Common myeloid progenitor, CD34-positive (primary cell): Measurements from ENCODE around the gene CCDC107.

Experiments
- CTCF ChIA-PET: fragments of 350-600 bp; sonication (Branson Sonifier 250); formaldehyde crosslinking; loops from one replicate; lab custom pipeline; 2021; ENCODE audit warnings: antibody characterized with exemption; lab: Charles Lee
- POLR2A ChIA-PET: fragments of 350-600 bp; sonication (Branson Sonifier 250); formaldehyde crosslinking; loops from one replicate; lab custom pipeline; 2021; ENCODE audit warnings: antibody characterized with exemption; lab: Charles Lee
- DNase-seq, 3 donors: peaks; one replicate each; pipeline versions ENCODE4 v3.0.0 to v3.0.0-alpha.2; 2013
- H3K27ac ChIP-seq, 2 experiments: 1 replicate in 1 of 2; 2 replicates in 1 of 2; pipeline ENCODE4 v1.7.0; 2013; ENCODE audit warnings: inconsistent platforms in 2 of 2, low read length in 2 of 2, mild to moderate bottlenecking in 2 of 2, low read depth in 1 of 2, moderate library complexity in 1 of 2; ENCODE audit not compliant: severe bottlenecking in 2 of 2, insufficient read depth in 1 of 2, poor library complexity in 1 of 2
- H3K27me3 ChIP-seq, 5 experiments: replicated peaks in 2 of 5; 1 replicate in 3 of 5; 2 replicates in 2 of 5; pipeline versions ENCODE4 v1.6.1 to v1.7.0; 2013; ENCODE audit warnings: low read length in 4 of 5, mild to moderate bottlenecking in 2 of 5, moderate library complexity in 2 of 5, inconsistent platforms in 1 of 5; ENCODE audit not compliant: insufficient read depth in 5 of 5, control insufficient read depth in 4 of 5
- H3K36me3 ChIP-seq, 4 experiments: 1 replicate in 2 of 4; 2 replicates in 2 of 4; pipeline versions ENCODE4 v1.6.1 to v1.7.0; 2013; ENCODE audit warnings: low read length in 3 of 4, control low read depth in 1 of 4, mild to moderate bottlenecking in 1 of 4; ENCODE audit not compliant: control insufficient read depth in 4 of 4, insufficient read depth in 4 of 4
- H3K4me1 ChIP-seq, 4 experiments: 1 replicate in 3 of 4; 2 replicates in 1 of 4; pipeline versions ENCODE4 v1.6.1 to v1.7.1; 2013; ENCODE audit warnings: low read length in 3 of 4, mild to moderate bottlenecking in 3 of 4, control low read depth in 1 of 4, inconsistent platforms in 1 of 4, moderate library complexity in 1 of 4; ENCODE audit not compliant: control insufficient read depth in 4 of 4, insufficient read depth in 4 of 4; ENCODE audit errors: control extremely low read depth in 1 of 4
- H3K4me3 ChIP-seq, 7 experiments: 1 replicate in 4 of 7; 2 replicates in 3 of 7; pipeline versions ENCODE4 v1.5.1 to v1.7.0; 2013; ENCODE audit warnings: mild to moderate bottlenecking in 7 of 7, low read length in 6 of 7, moderate library complexity in 6 of 7, inconsistent platforms in 2 of 7, low read depth in 2 of 7, control low read depth in 1 of 7; ENCODE audit not compliant: insufficient read depth in 4 of 7, control insufficient read depth in 1 of 7; ENCODE audit errors: extremely low read depth in 1 of 7
- H3K9me3 ChIP-seq, 5 experiments: 1 replicate in 4 of 5; 2 replicates in 1 of 5; pipeline versions ENCODE4 v1.6.1 to v1.7.1; 2013; ENCODE audit warnings: low read length in 4 of 5, mild to moderate bottlenecking in 2 of 5, inconsistent platforms in 1 of 5, low read depth in 1 of 5, moderate library complexity in 1 of 5; ENCODE audit not compliant: control insufficient read depth in 4 of 5, insufficient read depth in 2 of 5; ENCODE audit errors: control extremely low read depth in 1 of 5
- WGBS: methylation state at CpG from one replicate; pipeline ENCODE4 v1.1.5; 2013; ENCODE audit not compliant: insufficient coverage; 5-methylcytosine and 5-hydroxymethylcytosine counted together

CCDC107 gene

GRCh38 chr9:35681341-35682002 lies 23.4 kb downstream of the CCDC107 start:
- POLR2A ChIA-PET, result no interaction called here
- no peak for DNase-seq
- Histone ChIP-seq H3K9me3 (no peaks in the 10 kb centered on the region), H3K27ac (no peak overlapping the region), H3K27me3 (no peaks in the 10 kb centered on the region), H3K36me3 (peaks cover 0 to 34% (median 6%) of the 10 kb centered on the region in 4 experiments), H3K4me1 (no peaks in the 10 kb centered on the region), H3K4me3 (no peak overlapping the region)
- whole genome bisulfite sequencing, result 97% methylated on average over 3 of the region's 3 CpGs
- CTCF ChIA-PET, result interaction anchor here (1.0 to 2.8 kb wide), 2 partner anchors 9 to 14 kb away, joined by 4 to 18 read pairs; no protein-coding TSS in a partner anchor

- 100% methylated on average over 5 of the region's 6 CpGs for WGBS
- no peak overlapping the region for H3K4me3 ChIP-seq
- peaks cover 0 to 34% (median 6%) of the 10 kb centered on the region in 4 experiments for H3K36me3 ChIP-seq
- H3K27me3 ChIP-seq, result no peaks in the 10 kb centered on the region
- no peaks in the 10 kb centered on the region for H3K4me1 ChIP-seq
- ChIA-PET CTCF (interaction anchor here (1.0 to 4.8 kb wide), 2 partner anchors 10 to 14 kb away, joined by 4 to 37 read pairs; no protein-coding TSS in a partner anchor), POLR2A (no interaction called here)
- no peak overlapping the region for H3K27ac ChIP-seq
- DNase-seq, result no peak
- H3K9me3 ChIP-seq, result no peaks in the 10 kb centered on the region
Measured at GRCh38 chr9:35682051-35682450, 24.0 kb downstream of the CCDC107 start.

- DNase-seq, result no peak
- ChIA-PET CTCF (interaction anchor here (1.0 to 4.8 kb wide), 3 partner anchors 11 to 37 kb away, joined by 3 to 37 read pairs (median 4); no protein-coding TSS in a partner anchor), POLR2A (no interaction called here)
- Histone ChIP-seq H3K4me1 (no peaks in the 10 kb centered on the region), H3K36me3 (peaks cover 0 to 34% (median 6%) of the 10 kb centered on the region in 4 experiments), H3K27me3 (no peaks in the 10 kb centered on the region), H3K27ac (no peak overlapping the region), H3K9me3 (no peaks in the 10 kb centered on the region), H3K4me3 (no peak overlapping the region)
- WGBS, result 98% methylated on average over 8 of the region's 10 CpGs
Measured at GRCh38 chr9:35682520-35683315, 24.6 kb downstream of the CCDC107 start.

- ChIA-PET POLR2A (no interaction called here), CTCF (interaction anchor here (0.9 to 4.8 kb wide), 5 partner anchors 11 to 38 kb away, joined by 3 to 37 read pairs (median 4); no protein-coding TSS in a partner anchor)
- H3K4me3 ChIP-seq, result no peak overlapping the region
Measured at GRCh38 chr9:35683323-35683722, 25.2 kb downstream of the CCDC107 start.

GRCh38 chr9:35684921-35685320 lies 26.8 kb downstream of the CCDC107 start:
- H3K9me3 ChIP-seq, result no peaks in the 10 kb centered on the region
- no peak overlapping the region for H3K4me3 ChIP-seq
- 99% methylated on average over 10 of the region's 10 CpGs for WGBS
- H3K4me1 ChIP-seq, result peaks cover 0 to 10% (median 6%) of the 10 kb centered on the region in 4 experiments
- H3K27ac ChIP-seq, result no peak overlapping the region
- no peak for DNase-seq
- H3K36me3 ChIP-seq, result peaks cover 0 to 34% (median 6%) of the 10 kb centered on the region in 4 experiments
- no peaks in the 10 kb centered on the region for H3K27me3 ChIP-seq
- CTCF ChIA-PET, result interaction anchor here (1.1 to 4.8 kb wide), 3 partner anchors 12 to 614 kb away, joined by 3 to 37 read pairs (median 3); no protein-coding TSS in a partner anchor
- POLR2A ChIA-PET, result no interaction called here

More at GRCh38 chr9:35683323-35683722, 25.2 kb downstream of the CCDC107 start:
- Histone ChIP-seq H3K27me3 (no peaks in the 10 kb centered on the region), H3K9me3 (no peaks in the 10 kb centered on the region), H3K4me1 (peaks cover 0 to 1% (median 0%) of the 10 kb centered on the region in 4 experiments), H3K27ac (no peak overlapping the region), H3K36me3 (peaks cover 0 to 34% (median 6%) of the 10 kb centered on the region in 4 experiments)
- no peak for DNase-seq
- 100% methylated on average over 1 of the region's 2 CpGs for WGBS

GRCh38 chr9:35685506-35685905 lies 27.4 kb downstream of the CCDC107 start:
- WGBS, result 98% methylated on average over 9 of the region's 13 CpGs
- Histone ChIP-seq H3K27ac (no peak overlapping the region), H3K27me3 (no peaks in the 10 kb centered on the region), H3K4me1 (peaks cover 0 to 14% (median 11%) of the 10 kb centered on the region in 4 experiments), H3K4me3 (no peak overlapping the region), H3K36me3 (peaks cover 0 to 34% (median 6%) of the 10 kb centered on the region in 4 experiments), H3K9me3 (no peaks in the 10 kb centered on the region)
- DNase-seq, result no peak
- CTCF ChIA-PET, result interaction anchor here (1.1 to 4.8 kb wide), 4 partner anchors 10 to 614 kb away, joined by 3 to 37 read pairs (median 3); no protein-coding TSS in a partner anchor
- POLR2A ChIA-PET, result no interaction called here
